ENCODE data around the gene TMEM168.
A peak's percentile ranks its signal among the peaks of the same experiment; 100 is the strongest.

TMEM168 gene

GRCh38 chr7:112782498-112782897 is 7.7 kb downstream of the TMEM168 start:
- CTCF ChIA-PET: interaction anchor here (0.7 to 1.3 kb wide), 2 partner anchors 9 to 11 kb away, joined by 3 read pairs; no protein-coding TSS in a partner anchor
- TF ChIP-seq, protein P1, sequence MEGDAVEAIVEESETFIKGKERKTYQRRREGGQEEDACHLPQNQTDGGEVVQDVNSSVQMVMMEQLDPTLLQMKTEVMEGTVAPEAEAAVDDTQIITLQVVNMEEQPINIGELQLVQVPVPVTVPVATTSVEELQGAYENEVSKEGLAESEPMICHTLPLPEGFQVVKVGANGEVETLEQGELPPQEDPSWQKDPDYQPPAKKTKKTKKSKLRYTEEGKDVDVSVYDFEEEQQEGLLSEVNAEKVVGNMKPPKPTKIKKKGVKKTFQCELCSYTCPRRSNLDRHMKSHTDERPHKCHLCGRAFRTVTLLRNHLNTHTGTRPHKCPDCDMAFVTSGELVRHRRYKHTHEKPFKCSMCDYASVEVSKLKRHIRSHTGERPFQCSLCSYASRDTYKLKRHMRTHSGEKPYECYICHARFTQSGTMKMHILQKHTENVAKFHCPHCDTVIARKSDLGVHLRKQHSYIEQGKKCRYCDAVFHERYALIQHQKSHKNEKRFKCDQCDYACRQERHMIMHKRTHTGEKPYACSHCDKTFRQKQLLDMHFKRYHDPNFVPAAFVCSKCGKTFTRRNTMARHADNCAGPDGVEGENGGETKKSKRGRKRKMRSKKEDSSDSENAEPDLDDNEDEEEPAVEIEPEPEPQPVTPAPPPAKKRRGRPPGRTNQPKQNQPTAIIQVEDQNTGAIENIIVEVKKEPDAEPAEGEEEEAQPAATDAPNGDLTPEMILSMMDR (IDR thresholded peaks at IDR 0.05; ENCODE audit: control extremely low read depth, extremely low read depth, low read depth, missing control alignments): no peak
- peak; percentile 22 for DNase-seq (ENCODE audit: extremely low spot score)
- POLR2A ChIA-PET: interaction anchor here (0.6 to 1.0 kb wide), 2 partner anchors 310 to 332 kb away, joined by 3 read pairs; partner anchors contain the start of gene IFRD1

DNA sequence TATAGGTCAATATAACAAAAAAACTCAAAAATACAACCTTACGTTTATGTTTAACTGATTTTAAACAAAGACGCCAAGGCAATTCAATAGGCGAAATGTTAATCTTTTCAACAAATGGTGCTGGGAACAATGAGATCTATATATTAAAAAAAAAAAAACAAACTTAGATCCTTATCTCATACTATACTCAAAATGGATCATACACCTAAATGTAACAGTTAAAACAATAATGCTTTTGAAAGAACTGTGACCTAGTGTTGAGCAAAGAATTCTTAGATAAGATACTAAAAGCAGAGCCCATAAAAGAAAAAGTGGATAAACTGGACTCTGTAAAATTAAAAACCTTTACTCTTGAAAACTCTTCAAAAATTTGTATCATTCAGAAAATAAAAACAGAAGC is 8.6 kb downstream of the TMEM168 start:
- ChIA-PET POLR2A (no interaction called here), CTCF (no interaction called here)
- no peak for DNase-seq (ENCODE audit: extremely low spot score)

DNA sequence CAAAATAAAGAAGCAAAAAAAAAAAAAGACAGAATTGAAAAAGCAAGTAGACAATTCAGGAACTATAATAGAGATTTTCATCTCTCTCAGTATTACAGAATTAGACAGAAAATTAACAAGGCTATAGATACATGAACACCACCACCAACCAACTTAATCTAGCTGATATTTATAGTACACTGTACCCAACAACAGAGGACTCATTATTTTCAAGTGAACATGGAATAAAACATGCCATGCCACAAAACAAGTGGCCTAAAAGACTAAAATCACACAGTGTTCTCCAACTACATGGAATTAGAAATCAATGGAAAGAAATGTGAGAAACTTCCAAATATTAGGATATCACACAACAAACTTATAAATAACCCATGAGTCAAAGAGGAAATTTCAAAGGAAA is 9.1 kb downstream of the TMEM168 start:
- POLR2A ChIA-PET: no interaction called here

More for the DNA sequence above, 8.6 kb downstream of the TMEM168 start:
- TF ChIP-seq, protein P1 (IDR thresholded peaks at IDR 0.05; ENCODE audit: control extremely low read depth, extremely low read depth, low read depth, missing control alignments): no peak

GRCh38 chr7:112779667-112780066 is 10.5 kb downstream of the TMEM168 start:
- DNase-seq (ENCODE audit: extremely low spot score): no peak
- TF ChIP-seq, protein P1 (IDR thresholded peaks at IDR 0.05; ENCODE audit: control extremely low read depth, extremely low read depth, low read depth, missing control alignments): no peak
- ChIA-PET POLR2A (no interaction called here), CTCF (interaction anchor here (0.8 to 1.7 kb wide), 5 partner anchors 8 to 186 kb away, joined by 3 to 4 read pairs (median 3); no protein-coding TSS in a partner anchor)

More for the DNA sequence above, 9.1 kb downstream of the TMEM168 start:
- CTCF ChIA-PET: no interaction called here
- TF ChIP-seq, protein P1 (IDR thresholded peaks at IDR 0.05; ENCODE audit: control extremely low read depth, extremely low read depth, low read depth, missing control alignments): no peak
- no peak for DNase-seq (ENCODE audit: extremely low spot score)

- ChIA-PET CTCF (no interaction called here), POLR2A (no interaction called here)
- DNase-seq (ENCODE audit: extremely low spot score): no peak
- TF ChIP-seq, protein P1 (IDR thresholded peaks at IDR 0.05; ENCODE audit: control extremely low read depth, extremely low read depth, low read depth, missing control alignments): no peak
Measured at GRCh38 chr7:112777406-112777805, 12.8 kb downstream of the TMEM168 start.

GRCh38 chr7:112771166-112771565 is 19.0 kb downstream of the TMEM168 start:
- CTCF ChIA-PET: interaction anchor here (0.6 kb wide), 1 partner anchor 9 kb away, joined by 3 read pairs; no protein-coding TSS in a partner anchor
- DNase-seq (ENCODE audit: extremely low spot score): no peak
- POLR2A ChIA-PET: no interaction called here
- TF ChIP-seq, protein P1 (IDR thresholded peaks at IDR 0.05; ENCODE audit: control extremely low read depth, extremely low read depth, low read depth, missing control alignments): no peak

Measured in GM10248 (cell line).